ENCODE results near the gene FCSK. TPM values are rescaled to one million over a fixed set of nuclear protein-coding genes. Genes with fewer than 3 reads are reported as not detected.

FCSK gene
- total and polyA plus RNA-seq, 2 of the 13 experiments (the other 11 are each of a cell fraction or from before 2014, with no cell fraction given): 9.1 to 19.2 TPM

DNA sequence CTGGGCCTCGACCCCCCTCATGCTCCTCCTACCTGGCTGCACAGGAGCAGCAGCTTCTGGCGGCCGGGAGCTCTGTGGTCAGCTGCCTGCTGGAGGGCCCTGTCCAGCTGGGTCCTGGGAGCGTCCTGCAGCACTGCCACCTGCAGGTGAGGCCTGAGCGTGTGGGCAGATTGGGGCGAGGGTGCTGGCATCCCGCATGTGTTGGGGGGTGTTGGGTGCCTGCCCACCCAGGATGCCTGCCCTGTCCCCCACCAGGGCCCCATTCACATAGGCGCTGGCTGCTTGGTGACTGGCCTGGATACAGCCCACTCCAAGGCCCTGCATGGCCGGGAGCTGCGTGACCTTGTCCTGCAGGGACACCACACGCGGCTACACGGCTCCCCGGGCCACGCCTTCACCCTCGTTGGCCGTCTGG, 16.5 kb downstream of the FCSK start (continued):
- TF ChIP-seq SKIL (CRISPR knock-in tag; IDR thresholded peaks at IDR 0.05; ENCODE audit: borderline replicate concordance) (no peak), HNRNPL (IDR thresholded peaks at IDR 0.05; ENCODE audit: low read depth, low read length) (peak; percentile 94), ZBTB1 (CRISPR knock-in tag; IDR thresholded peaks at IDR 0.05; ENCODE audit: borderline replicate concordance) (no peak), CC2D1A (CRISPR knock-in tag; IDR thresholded peaks at IDR 0.05) (no peak), THYN1 (CRISPR knock-in tag; IDR thresholded peaks at IDR 0.05; ENCODE audit: borderline replicate concordance, low read depth) (no peak), MXI1 (IDR thresholded peaks at IDR 0.05; ENCODE audit: borderline replicate concordance, low read depth, low read length) (peak; percentile 41; the same call in 1 of the 3 replicates), FUBP1 (CRISPR knock-in tag; IDR thresholded peaks at IDR 0.05; ENCODE audit: borderline replicate concordance) (no peak), TGIF2 (CRISPR knock-in tag; IDR thresholded peaks at IDR 0.05) (peak; percentile 78), TCF7L2 (IDR thresholded peaks at IDR 0.05; ENCODE audit: low read depth, low read length) (no peak), SNAPC2 (CRISPR knock-in tag; IDR thresholded peaks at IDR 0.05) (no peak), STAT6 (CRISPR knock-in tag; IDR thresholded peaks at IDR 0.05; ENCODE audit: borderline replicate concordance) (no peak), ZFP36L1 (CRISPR knock-in tag; IDR thresholded peaks at IDR 0.05) (0 out of 2 replicates have a peak, but pooled peaks have one; percentile 58), ZNF558 (CRISPR knock-in tag; IDR thresholded peaks at IDR 0.05; ENCODE audit: borderline replicate concordance) (no peak)
- TF ChIP-seq, protein P1, sequence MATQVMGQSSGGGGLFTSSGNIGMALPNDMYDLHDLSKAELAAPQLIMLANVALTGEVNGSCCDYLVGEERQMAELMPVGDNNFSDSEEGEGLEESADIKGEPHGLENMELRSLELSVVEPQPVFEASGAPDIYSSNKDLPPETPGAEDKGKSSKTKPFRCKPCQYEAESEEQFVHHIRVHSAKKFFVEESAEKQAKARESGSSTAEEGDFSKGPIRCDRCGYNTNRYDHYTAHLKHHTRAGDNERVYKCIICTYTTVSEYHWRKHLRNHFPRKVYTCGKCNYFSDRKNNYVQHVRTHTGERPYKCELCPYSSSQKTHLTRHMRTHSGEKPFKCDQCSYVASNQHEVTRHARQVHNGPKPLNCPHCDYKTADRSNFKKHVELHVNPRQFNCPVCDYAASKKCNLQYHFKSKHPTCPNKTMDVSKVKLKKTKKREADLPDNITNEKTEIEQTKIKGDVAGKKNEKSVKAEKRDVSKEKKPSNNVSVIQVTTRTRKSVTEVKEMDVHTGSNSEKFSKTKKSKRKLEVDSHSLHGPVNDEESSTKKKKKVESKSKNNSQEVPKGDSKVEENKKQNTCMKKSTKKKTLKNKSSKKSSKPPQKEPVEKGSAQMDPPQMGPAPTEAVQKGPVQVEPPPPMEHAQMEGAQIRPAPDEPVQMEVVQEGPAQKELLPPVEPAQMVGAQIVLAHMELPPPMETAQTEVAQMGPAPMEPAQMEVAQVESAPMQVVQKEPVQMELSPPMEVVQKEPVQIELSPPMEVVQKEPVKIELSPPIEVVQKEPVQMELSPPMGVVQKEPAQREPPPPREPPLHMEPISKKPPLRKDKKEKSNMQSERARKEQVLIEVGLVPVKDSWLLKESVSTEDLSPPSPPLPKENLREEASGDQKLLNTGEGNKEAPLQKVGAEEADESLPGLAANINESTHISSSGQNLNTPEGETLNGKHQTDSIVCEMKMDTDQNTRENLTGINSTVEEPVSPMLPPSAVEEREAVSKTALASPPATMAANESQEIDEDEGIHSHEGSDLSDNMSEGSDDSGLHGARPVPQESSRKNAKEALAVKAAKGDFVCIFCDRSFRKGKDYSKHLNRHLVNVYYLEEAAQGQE (IDR thresholded peaks at IDR 0.05; ENCODE audit: borderline replicate concordance in 1 of 2, low read depth in 1 of 2, low read length in 2 of 2): no peak; a peak in 1 of 4 replicates
- TF ChIP-seq, protein P2, sequence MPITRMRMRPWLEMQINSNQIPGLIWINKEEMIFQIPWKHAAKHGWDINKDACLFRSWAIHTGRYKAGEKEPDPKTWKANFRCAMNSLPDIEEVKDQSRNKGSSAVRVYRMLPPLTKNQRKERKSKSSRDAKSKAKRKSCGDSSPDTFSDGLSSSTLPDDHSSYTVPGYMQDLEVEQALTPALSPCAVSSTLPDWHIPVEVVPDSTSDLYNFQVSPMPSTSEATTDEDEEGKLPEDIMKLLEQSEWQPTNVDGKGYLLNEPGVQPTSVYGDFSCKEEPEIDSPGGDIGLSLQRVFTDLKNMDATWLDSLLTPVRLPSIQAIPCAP (CRISPR knock-in tag; IDR thresholded peaks at IDR 0.05; ENCODE audit: low read depth): no peak
- TF ChIP-seq, protein P3, sequence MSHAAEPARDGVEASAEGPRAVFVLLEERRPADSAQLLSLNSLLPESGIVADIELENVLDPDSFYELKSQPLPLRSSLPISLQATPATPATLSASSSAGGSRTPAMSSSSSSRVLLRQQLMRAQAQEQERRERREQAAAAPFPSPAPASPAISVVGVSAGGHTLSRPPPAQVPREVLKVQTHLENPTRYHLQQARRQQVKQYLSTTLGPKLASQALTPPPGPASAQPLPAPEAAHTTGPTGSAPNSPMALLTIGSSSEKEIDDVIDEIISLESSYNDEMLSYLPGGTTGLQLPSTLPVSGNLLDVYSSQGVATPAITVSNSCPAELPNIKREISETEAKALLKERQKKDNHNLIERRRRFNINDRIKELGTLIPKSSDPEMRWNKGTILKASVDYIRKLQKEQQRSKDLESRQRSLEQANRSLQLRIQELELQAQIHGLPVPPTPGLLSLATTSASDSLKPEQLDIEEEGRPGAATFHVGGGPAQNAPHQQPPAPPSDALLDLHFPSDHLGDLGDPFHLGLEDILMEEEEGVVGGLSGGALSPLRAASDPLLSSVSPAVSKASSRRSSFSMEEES (CRISPR knock-in tag; IDR thresholded peaks at IDR 0.05): no peak; the same call in 1 of the 2 replicates

Data from HepG2 (cell line).